Measurements from ENCODE around the gene SWT1. TPM values are rescaled to one million over a fixed set of nuclear protein-coding genes. Genes with fewer than 3 reads are reported as not detected.

The SWT1 gene
- total and polyA plus RNA-seq, 2 of the 13 experiments (the other 11 are each of a cell fraction or from before 2014, with no cell fraction given), result 1.7 to 2.5 TPM

DNA sequence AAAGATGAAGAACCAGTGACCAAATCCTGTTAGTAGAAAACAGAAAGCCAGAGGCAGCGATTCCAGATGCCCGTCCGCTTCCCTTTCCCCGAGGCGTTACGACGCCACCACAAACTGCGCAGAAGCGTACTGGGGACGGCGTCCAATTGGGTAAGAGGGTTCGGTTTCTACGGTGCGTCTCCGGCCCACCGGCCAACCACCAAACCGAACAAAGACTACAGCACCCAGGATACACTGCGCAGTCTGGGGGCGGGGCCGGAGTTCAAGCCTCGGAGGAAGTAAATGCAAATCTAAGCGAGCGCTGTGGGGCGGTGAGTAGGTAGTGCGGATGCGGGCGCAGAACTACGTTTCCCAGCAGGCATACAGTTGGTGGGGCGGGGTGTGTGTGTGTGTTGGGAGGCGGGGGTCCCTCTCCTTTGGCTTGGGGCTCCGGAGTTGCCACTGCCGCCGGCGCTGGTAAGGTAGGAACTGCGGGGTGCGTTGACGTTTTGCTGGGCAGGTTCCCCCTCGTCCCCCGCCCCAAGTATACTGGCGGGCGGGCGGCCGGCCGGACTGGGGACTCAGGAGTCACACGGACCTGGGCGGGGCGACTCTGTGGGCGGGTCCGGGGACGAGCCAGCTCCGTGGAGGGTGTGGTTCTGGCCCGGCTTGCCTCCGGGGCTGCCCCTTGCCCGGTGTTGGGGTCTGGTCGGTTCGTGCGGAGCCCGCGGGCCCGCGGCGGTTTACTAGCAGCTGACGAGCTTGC lies at the start of gene SWT1, which contains the start of gene TRMT1L (continued):
- TF ChIP-seq, protein P1, sequence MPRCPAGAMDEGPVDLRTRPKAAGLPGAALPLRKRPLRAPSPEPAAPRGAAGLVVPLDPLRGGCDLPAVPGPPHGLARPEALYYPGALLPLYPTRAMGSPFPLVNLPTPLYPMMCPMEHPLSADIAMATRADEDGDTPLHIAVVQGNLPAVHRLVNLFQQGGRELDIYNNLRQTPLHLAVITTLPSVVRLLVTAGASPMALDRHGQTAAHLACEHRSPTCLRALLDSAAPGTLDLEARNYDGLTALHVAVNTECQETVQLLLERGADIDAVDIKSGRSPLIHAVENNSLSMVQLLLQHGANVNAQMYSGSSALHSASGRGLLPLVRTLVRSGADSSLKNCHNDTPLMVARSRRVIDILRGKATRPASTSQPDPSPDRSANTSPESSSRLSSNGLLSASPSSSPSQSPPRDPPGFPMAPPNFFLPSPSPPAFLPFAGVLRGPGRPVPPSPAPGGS (CRISPR knock-in tag; IDR thresholded peaks at IDR 0.05), result 0 out of 2 replicates have a peak, but pooled peaks have one; percentile 26
- no peak for TF ChIP-seq FOXA1 (IDR thresholded peaks at IDR 0.05)
- no peak for TF ChIP-seq FOXA1 (CRISPR knock-in tag; IDR thresholded peaks at IDR 0.05)
- TF ChIP-seq ISX (CRISPR knock-in tag; conservative IDR thresholded peaks at IDR 0.05), result 0 out of 2 replicates have a peak, but pooled peaks have one; percentile 62
- 0 out of 2 replicates have a peak, but pooled peaks have one; percentile 61 for TF ChIP-seq ZNF430 (CRISPR knock-in tag; IDR thresholded peaks at IDR 0.05)
- no peak for TF ChIP-seq ZNF720 (CRISPR knock-in tag; IDR thresholded peaks at IDR 0.05)
- 0 out of 2 replicates have a peak, but pooled peaks have one; percentile 57 for TF ChIP-seq SALL2 (CRISPR knock-in tag; IDR thresholded peaks at IDR 0.05)
- TF ChIP-seq, protein P2, sequence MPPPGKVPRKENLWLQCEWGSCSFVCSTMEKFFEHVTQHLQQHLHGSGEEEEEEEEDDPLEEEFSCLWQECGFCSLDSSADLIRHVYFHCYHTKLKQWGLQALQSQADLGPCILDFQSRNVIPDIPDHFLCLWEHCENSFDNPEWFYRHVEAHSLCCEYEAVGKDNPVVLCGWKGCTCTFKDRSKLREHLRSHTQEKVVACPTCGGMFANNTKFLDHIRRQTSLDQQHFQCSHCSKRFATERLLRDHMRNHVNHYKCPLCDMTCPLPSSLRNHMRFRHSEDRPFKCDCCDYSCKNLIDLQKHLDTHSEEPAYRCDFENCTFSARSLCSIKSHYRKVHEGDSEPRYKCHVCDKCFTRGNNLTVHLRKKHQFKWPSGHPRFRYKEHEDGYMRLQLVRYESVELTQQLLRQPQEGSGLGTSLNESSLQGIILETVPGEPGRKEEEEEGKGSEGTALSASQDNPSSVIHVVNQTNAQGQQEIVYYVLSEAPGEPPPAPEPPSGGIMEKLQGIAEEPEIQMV (CRISPR knock-in tag; IDR thresholded peaks at IDR 0.05; ENCODE audit: low read depth), result 0 out of 2 replicates have a peak, but pooled peaks have one; percentile 13
- TF ChIP-seq, protein P3, sequence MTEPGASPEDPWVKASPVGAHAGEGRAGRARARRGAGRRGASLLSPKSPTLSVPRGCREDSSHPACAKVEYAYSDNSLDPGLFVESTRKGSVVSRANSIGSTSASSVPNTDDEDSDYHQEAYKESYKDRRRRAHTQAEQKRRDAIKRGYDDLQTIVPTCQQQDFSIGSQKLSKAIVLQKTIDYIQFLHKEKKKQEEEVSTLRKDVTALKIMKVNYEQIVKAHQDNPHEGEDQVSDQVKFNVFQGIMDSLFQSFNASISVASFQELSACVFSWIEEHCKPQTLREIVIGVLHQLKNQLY (CRISPR knock-in tag; IDR thresholded peaks at IDR 0.05), result no peak
- TF ChIP-seq ARID2 (CRISPR knock-in tag; IDR thresholded peaks at IDR 0.05; ENCODE audit: borderline replicate concordance), result no peak
- TF ChIP-seq POLR2A (IDR thresholded peaks at IDR 0.05; ENCODE audit: insufficient read depth in 1 of 2, low read depth in 2 of 2, low read length in 2 of 2), result peak; percentile 88 to 95
- no peak for TF ChIP-seq ZNF724P (CRISPR knock-in tag; IDR thresholded peaks at IDR 0.05; ENCODE audit: borderline replicate concordance)
- TF ChIP-seq IKZF1 (IDR thresholded peaks at IDR 0.05), result no peak
- peak; percentile 43; the same call in 1 of the 2 replicates for TF ChIP-seq KDM5B (CRISPR knock-in tag; IDR thresholded peaks at IDR 0.05; ENCODE audit: borderline replicate concordance)
- TF ChIP-seq ELF1 (CRISPR knock-in tag; IDR thresholded peaks at IDR 0.05), result peak; percentile 89
- no peak for TF ChIP-seq DDIT3 (CRISPR knock-in tag; IDR thresholded peaks at IDR 0.05)
- TF ChIP-seq YEATS4 (CRISPR knock-in tag; IDR thresholded peaks at IDR 0.05; ENCODE audit: borderline replicate concordance), result peak; percentile 79; the same call in 1 of the 2 replicates
- TF ChIP-seq, protein P4, sequence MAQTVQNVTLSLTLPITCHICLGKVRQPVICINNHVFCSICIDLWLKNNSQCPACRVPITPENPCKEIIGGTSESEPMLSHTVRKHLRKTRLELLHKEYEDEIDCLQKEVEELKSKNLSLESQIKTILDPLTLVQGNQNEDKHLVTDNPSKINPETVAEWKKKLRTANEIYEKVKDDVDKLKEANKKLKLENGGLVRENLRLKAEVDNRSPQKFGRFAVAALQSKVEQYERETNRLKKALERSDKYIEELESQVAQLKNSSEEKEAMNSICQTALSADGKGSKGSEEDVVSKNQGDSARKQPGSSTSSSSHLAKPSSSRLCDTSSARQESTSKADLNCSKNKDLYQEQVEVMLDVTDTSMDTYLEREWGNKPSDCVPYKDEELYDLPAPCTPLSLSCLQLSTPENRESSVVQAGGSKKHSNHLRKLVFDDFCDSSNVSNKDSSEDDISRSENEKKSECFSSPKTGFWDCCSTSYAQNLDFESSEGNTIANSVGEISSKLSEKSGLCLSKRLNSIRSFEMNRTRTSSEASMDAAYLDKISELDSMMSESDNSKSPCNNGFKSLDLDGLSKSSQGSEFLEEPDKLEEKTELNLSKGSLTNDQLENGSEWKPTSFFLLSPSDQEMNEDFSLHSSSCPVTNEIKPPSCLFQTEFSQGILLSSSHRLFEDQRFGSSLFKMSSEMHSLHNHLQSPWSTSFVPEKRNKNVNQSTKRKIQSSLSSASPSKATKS (CRISPR knock-in tag; IDR thresholded peaks at IDR 0.05), result peak; percentile 14; the same call in 1 of the 2 replicates
- TF ChIP-seq, protein P5, sequence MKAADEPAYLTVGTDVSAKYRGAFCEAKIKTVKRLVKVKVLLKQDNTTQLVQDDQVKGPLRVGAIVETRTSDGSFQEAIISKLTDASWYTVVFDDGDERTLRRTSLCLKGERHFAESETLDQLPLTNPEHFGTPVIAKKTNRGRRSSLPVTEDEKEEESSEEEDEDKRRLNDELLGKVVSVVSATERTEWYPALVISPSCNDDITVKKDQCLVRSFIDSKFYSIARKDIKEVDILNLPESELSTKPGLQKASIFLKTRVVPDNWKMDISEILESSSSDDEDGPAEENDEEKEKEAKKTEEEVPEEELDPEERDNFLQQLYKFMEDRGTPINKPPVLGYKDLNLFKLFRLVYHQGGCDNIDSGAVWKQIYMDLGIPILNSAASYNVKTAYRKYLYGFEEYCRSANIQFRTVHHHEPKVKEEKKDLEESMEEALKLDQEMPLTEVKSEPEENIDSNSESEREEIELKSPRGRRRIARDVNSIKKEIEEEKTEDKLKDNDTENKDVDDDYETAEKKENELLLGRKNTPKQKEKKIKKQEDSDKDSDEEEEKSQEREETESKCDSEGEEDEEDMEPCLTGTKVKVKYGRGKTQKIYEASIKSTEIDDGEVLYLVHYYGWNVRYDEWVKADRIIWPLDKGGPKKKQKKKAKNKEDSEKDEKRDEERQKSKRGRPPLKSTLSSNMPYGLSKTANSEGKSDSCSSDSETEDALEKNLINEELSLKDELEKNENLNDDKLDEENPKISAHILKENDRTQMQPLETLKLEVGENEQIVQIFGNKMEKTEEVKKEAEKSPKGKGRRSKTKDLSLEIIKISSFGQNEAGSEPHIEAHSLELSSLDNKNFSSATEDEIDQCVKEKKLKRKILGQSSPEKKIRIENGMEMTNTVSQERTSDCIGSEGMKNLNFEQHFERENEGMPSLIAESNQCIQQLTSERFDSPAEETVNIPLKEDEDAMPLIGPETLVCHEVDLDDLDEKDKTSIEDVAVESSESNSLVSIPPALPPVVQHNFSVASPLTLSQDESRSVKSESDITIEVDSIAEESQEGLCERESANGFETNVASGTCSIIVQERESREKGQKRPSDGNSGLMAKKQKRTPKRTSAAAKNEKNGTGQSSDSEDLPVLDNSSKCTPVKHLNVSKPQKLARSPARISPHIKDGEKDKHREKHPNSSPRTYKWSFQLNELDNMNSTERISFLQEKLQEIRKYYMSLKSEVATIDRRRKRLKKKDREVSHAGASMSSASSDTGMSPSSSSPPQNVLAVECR (CRISPR knock-in tag; IDR thresholded peaks at IDR 0.05; ENCODE audit: borderline replicate concordance), result peak; percentile 62; the same call in 1 of the 2 replicates
- no peak for TF ChIP-seq ZNF274 (CRISPR knock-in tag; IDR thresholded peaks at IDR 0.05)

Measured in HepG2 (cell line).